CD4-positive, CD25-positive, alpha-beta regulatory T cell (primary cell): ENCODE data around the gene ZNF407. TPM values are rescaled to one million over a fixed set of nuclear protein-coding genes. Genes with fewer than 3 reads are reported as not detected.

Experiments used
- ATAC-seq, 2 donors: fragments of 150-1000 bp; cut with Tn5 transposase; one replicate each; pipeline ENCODE4 v1.10.0; 2021; ENCODE audit warnings: low read depth in 2 of 2, moderate number of reproducible peaks in 2 of 2, moderate library complexity in 1 of 2
- DNase-seq, 3 donors: peaks; one replicate each; pipeline versions ENCODE4 v3.0.0 to v3.0.0-alpha.2; 2012 to 2022; ENCODE audit warnings: mixed read lengths in 1 of 3
- H3K27ac ChIP-seq: one replicate; pipeline ENCODE4 v1.7.0; 2013; ENCODE audit warnings: mild to moderate bottlenecking, low read length; ENCODE audit not compliant: insufficient read depth, poor library complexity, severe bottlenecking
- H3K27me3 ChIP-seq: one replicate; pipeline ENCODE4 v1.7.0; 2013; ENCODE audit warnings: low read length; ENCODE audit not compliant: control insufficient read depth, insufficient read depth
- H3K36me3 ChIP-seq: one replicate; pipeline ENCODE4 v1.7.0; 2013; ENCODE audit warnings: mild to moderate bottlenecking, low read length, moderate library complexity; ENCODE audit not compliant: control insufficient read depth, insufficient read depth
- H3K4me1 ChIP-seq: 2 replicates; pipeline ENCODE4 v1.7.0; 2013; ENCODE audit warnings: mild to moderate bottlenecking, low read length; ENCODE audit not compliant: insufficient read depth, control insufficient read depth, poor library complexity, severe bottlenecking
- H3K4me3 ChIP-seq: one replicate; pipeline ENCODE4 v1.7.0; 2013; ENCODE audit warnings: low read depth, mild to moderate bottlenecking, low read length, moderate library complexity
- H3K9me3 ChIP-seq, 2 experiments: 1 replicate in 1 of 2; 2 replicates in 1 of 2; pipeline ENCODE4 v1.7.0; 2013; ENCODE audit warnings: low read length in 2 of 2, mild to moderate bottlenecking in 1 of 2, moderate library complexity in 1 of 2; ENCODE audit not compliant: control insufficient read depth in 2 of 2
- H3K27ac Mint-ChIP-seq, 3 donors: one replicate each; pipeline ENCODE4 v1.8.0; 2020 to 2022; ENCODE audit warnings: mild to moderate bottlenecking in 3 of 3, mixed read lengths in 3 of 3, moderate library complexity in 2 of 3
- H3K27me3 Mint-ChIP-seq: one replicate; pipeline ENCODE4 v1.8.0; 2022; ENCODE audit warnings: mild to moderate bottlenecking, mixed read lengths
- H3K36me3 Mint-ChIP-seq: one replicate; pipeline ENCODE4 v1.8.0; 2020; ENCODE audit warnings: mixed read lengths
- H3K4me1 Mint-ChIP-seq, 4 donors: one replicate each; pipeline ENCODE4 v1.8.0; 2020 to 2022; ENCODE audit warnings: mixed read lengths in 4 of 4, mild to moderate bottlenecking in 1 of 4
- H3K4me3 Mint-ChIP-seq, 4 donors: one replicate each; pipeline ENCODE4 v1.8.0; 2020 to 2022; ENCODE audit warnings: mild to moderate bottlenecking in 4 of 4, mixed read lengths in 4 of 4, moderate library complexity in 3 of 4
- H3K9me3 Mint-ChIP-seq, 7 donors: one replicate each; pipeline ENCODE4 v1.8.0; 2020 to 2022; ENCODE audit warnings: mixed read lengths in 7 of 7, mild to moderate bottlenecking in 3 of 7, moderate library complexity in 2 of 7
- polyA plus RNA-seq, 4 donors: library from polyadenylated mRNA; unstranded; fragments of 300-500 nt; fragmentation: Illumina TruSeq; gene quantifications; one replicate each; pipeline ENCODE4 v1.2.3, GENCODE V29; 2021
- total RNA-seq: library from RNA; stranded (reverse); gene quantifications from one replicate; pipeline ENCODE4 v1.2.3, GENCODE V29; 2022

ZNF407 gene
- total and polyA plus RNA-seq, 5 donors from 2014 or later = 2.0 to 34.0 (median 3.8) TPM

GRCh38 chr18:74870950-74871349, 273.3 kb downstream of the ZNF407 start:
- no peak overlapping the region for H3K27ac ChIP-seq
- H3K4me1 ChIP-seq = no peaks in the 10 kb centered on the region
- H3K27me3 Mint-ChIP-seq = no peaks in the 10 kb centered on the region
- H3K9me3 ChIP-seq = no peaks in the 10 kb centered on the region
- DNase-seq = no peak
- H3K36me3 Mint-ChIP-seq = no peaks in the 10 kb centered on the region
- ATAC-seq = no peak
- no peaks in the 10 kb centered on the region for H3K27me3 ChIP-seq
- no peak overlapping the region for H3K4me3 ChIP-seq
- H3K9me3 Mint-ChIP-seq = no peaks in the 10 kb centered on the region
- no peak overlapping the region for H3K4me3 Mint-ChIP-seq
- H3K36me3 ChIP-seq = no peaks in the 10 kb centered on the region
- peaks cover 0 to 10% (median 2%) of the 10 kb centered on the region in 4 donors for H3K4me1 Mint-ChIP-seq
- H3K27ac Mint-ChIP-seq = no peak overlapping the region

GRCh38 chr18:74873629-74874028, 276.0 kb downstream of the ZNF407 start:
- Mint-ChIP-seq H3K4me1 (peaks cover 0 to 10% (median 2%) of the 10 kb centered on the region in 4 donors), H3K27me3 (no peaks in the 10 kb centered on the region), H3K36me3 (peaks cover 7% of the 10 kb centered on the region), H3K27ac (no peak overlapping the region), H3K9me3 (no peaks in the 10 kb centered on the region), H3K4me3 (no peak overlapping the region)
- Histone ChIP-seq H3K27me3 (no peaks in the 10 kb centered on the region), H3K27ac (no peak overlapping the region), H3K4me1 (no peaks in the 10 kb centered on the region), H3K9me3 (no peaks in the 10 kb centered on the region), H3K4me3 (no peak overlapping the region), H3K36me3 (peaks cover 9% of the 10 kb centered on the region)
- DNase-seq (no peak), ATAC-seq (no peak)

GRCh38 chr18:74874351-74874750, 276.7 kb downstream of the ZNF407 start:
- Mint-ChIP-seq H3K36me3 (peaks cover 7% of the 10 kb centered on the region), H3K4me1 (peaks cover 0 to 10% (median 2%) of the 10 kb centered on the region in 4 donors), H3K27ac (no peak overlapping the region), H3K4me3 (no peak overlapping the region), H3K27me3 (no peaks in the 10 kb centered on the region), H3K9me3 (no peaks in the 10 kb centered on the region)
- no peak for ATAC-seq
- Histone ChIP-seq H3K4me1 (no peaks in the 10 kb centered on the region), H3K4me3 (no peak overlapping the region), H3K36me3 (peaks cover 10% of the 10 kb centered on the region), H3K9me3 (no peaks in the 10 kb centered on the region), H3K27ac (no peak overlapping the region), H3K27me3 (no peaks in the 10 kb centered on the region)
- no peak for DNase-seq

GRCh38 chr18:74876630-74877243, 279.1 kb downstream of the ZNF407 start:
- Mint-ChIP-seq H3K27ac (no peak overlapping the region), H3K9me3 (no peaks in the 10 kb centered on the region), H3K4me1 (peaks cover 0 to 2% (median 0%) of the 10 kb centered on the region in 4 donors), H3K4me3 (no peak overlapping the region), H3K27me3 (no peaks in the 10 kb centered on the region), H3K36me3 (peaks cover 23% of the 10 kb centered on the region)
- Histone ChIP-seq H3K27me3 (no peaks in the 10 kb centered on the region), H3K36me3 (peaks cover 23% of the 10 kb centered on the region), H3K4me1 (no peaks in the 10 kb centered on the region), H3K27ac (no peak overlapping the region), H3K9me3 (no peaks in the 10 kb centered on the region), H3K4me3 (no peak overlapping the region)
- ATAC-seq = no peak
- DNase-seq = no peak

- ATAC-seq = no peak
- no peaks in the 10 kb centered on the region for H3K27me3 ChIP-seq
- H3K9me3 ChIP-seq = no peaks in the 10 kb centered on the region
- no peak overlapping the region for H3K27ac Mint-ChIP-seq
- no peak overlapping the region for H3K4me3 ChIP-seq
- peaks cover 31% of the 10 kb centered on the region for H3K36me3 Mint-ChIP-seq
- H3K4me3 Mint-ChIP-seq = no peak overlapping the region
- H3K4me1 ChIP-seq = no peaks in the 10 kb centered on the region
- no peaks in the 10 kb centered on the region for H3K27me3 Mint-ChIP-seq
- H3K27ac ChIP-seq = no peak overlapping the region
- H3K9me3 Mint-ChIP-seq = no peaks in the 10 kb centered on the region
- H3K4me1 Mint-ChIP-seq = no peaks in the 10 kb centered on the region
- no peak for DNase-seq
- peaks cover 31% of the 10 kb centered on the region for H3K36me3 ChIP-seq
These were observed 280.6 kb downstream of the ZNF407 start for GRCh38 chr18:74878267-74878666.

GRCh38 chr18:74880706-74881278, 283.1 kb downstream of the ZNF407 start:
- no peak overlapping the region for H3K27ac ChIP-seq
- H3K27me3 ChIP-seq = no peaks in the 10 kb centered on the region
- no peaks in the 10 kb centered on the region for H3K4me1 ChIP-seq
- H3K27ac Mint-ChIP-seq = no peak overlapping the region
- peaks cover 36% of the 10 kb centered on the region for H3K36me3 Mint-ChIP-seq
- H3K27me3 Mint-ChIP-seq = no peaks in the 10 kb centered on the region
- H3K4me3 Mint-ChIP-seq = no peak overlapping the region
- no peaks in the 10 kb centered on the region for H3K4me1 Mint-ChIP-seq
- H3K4me3 ChIP-seq = no peak overlapping the region
- DNase-seq (no peak), ATAC-seq (no peak)
- H3K36me3 ChIP-seq = peaks cover 35% of the 10 kb centered on the region
- no peaks in the 10 kb centered on the region for H3K9me3 Mint-ChIP-seq
- no peaks in the 10 kb centered on the region for H3K9me3 ChIP-seq

- H3K27ac Mint-ChIP-seq = no peak overlapping the region
- H3K27me3 Mint-ChIP-seq = no peaks in the 10 kb centered on the region
- no peak overlapping the region for H3K4me3 ChIP-seq
- H3K9me3 Mint-ChIP-seq = no peaks in the 10 kb centered on the region
- no peak for ATAC-seq
- no peak overlapping the region for H3K4me3 Mint-ChIP-seq
- no peak overlapping the region for H3K27ac ChIP-seq
- H3K36me3 Mint-ChIP-seq = peaks cover 4% of the 10 kb centered on the region
- no peaks in the 10 kb centered on the region for H3K9me3 ChIP-seq
- no peaks in the 10 kb centered on the region for H3K27me3 ChIP-seq
- peaks cover 0 to 7% (median 1%) of the 10 kb centered on the region in 4 donors for H3K4me1 Mint-ChIP-seq
- no peaks in the 10 kb centered on the region for H3K4me1 ChIP-seq
- H3K36me3 ChIP-seq = peaks cover 16% of the 10 kb centered on the region
- no peak for DNase-seq
These were observed 294.5 kb downstream of the ZNF407 start for GRCh38 chr18:74892066-74892627.

GRCh38 chr18:74895686-74896085, 298.0 kb downstream of the ZNF407 start:
- H3K27me3 Mint-ChIP-seq = no peaks in the 10 kb centered on the region
- Histone ChIP-seq H3K4me1 (no peaks in the 10 kb centered on the region), H3K9me3 (no peaks in the 10 kb centered on the region), H3K4me3 (no peak overlapping the region), H3K27me3 (no peaks in the 10 kb centered on the region), H3K27ac (no peak overlapping the region), H3K36me3 (peaks cover 4% of the 10 kb centered on the region)
- peaks cover 15% of the 10 kb centered on the region for H3K36me3 Mint-ChIP-seq
- H3K9me3 Mint-ChIP-seq = no peaks in the 10 kb centered on the region
- peaks cover 3 to 11% (median 5%) of the 10 kb centered on the region in 4 donors for H3K4me1 Mint-ChIP-seq
- no peak for ATAC-seq
- no peak overlapping the region for H3K27ac Mint-ChIP-seq
- no peak overlapping the region for H3K4me3 Mint-ChIP-seq
- no peak for DNase-seq
